ENCODE results near the gene SLC30A1. TPM values are rescaled to one million over a fixed set of nuclear protein-coding genes. Genes with fewer than 3 reads are reported as not detected.
A peak's percentile ranks its signal among the peaks of the same experiment; 100 is the strongest.

The SLC30A1 gene
- total and polyA plus RNA-seq, 11 donors = 2.8 to 29.2 (median 14.0) TPM

GRCh38 chr1:211606914-211607753, 28.2 kb upstream of the SLC30A1 start:
- H3K27ac ChIP-seq = peak overlapping the region in 6 of 12 donors; percentile 4 to 93 (median 34)
- intact Hi-C loops (cut with DNase I) = no loop called here
- H3K36me3 ChIP-seq = no peaks in the 10 kb centered on the region
- H3K4me3 ChIP-seq = peak overlapping the region in 7 of 12 donors; percentile 13 to 55 (median 21)
- ATAC-seq (peak in 3 of 4 donors; percentile 49 to 72 (median 61)), DNase-seq (peak in 3 of 5 donors; percentile 33 to 55 (median 41))
- no peaks in the 10 kb centered on the region for H3K9me3 ChIP-seq
- whole genome bisulfite sequencing, 4 donors = 75 to 83% (median 77%) methylated on average over 12 of the region's 12 CpGs
- H3K4me1 ChIP-seq = peaks cover 0 to 67% (median 4%) of the 10 kb centered on the region in 12 donors
- TF ChIP-seq, protein P1, sequence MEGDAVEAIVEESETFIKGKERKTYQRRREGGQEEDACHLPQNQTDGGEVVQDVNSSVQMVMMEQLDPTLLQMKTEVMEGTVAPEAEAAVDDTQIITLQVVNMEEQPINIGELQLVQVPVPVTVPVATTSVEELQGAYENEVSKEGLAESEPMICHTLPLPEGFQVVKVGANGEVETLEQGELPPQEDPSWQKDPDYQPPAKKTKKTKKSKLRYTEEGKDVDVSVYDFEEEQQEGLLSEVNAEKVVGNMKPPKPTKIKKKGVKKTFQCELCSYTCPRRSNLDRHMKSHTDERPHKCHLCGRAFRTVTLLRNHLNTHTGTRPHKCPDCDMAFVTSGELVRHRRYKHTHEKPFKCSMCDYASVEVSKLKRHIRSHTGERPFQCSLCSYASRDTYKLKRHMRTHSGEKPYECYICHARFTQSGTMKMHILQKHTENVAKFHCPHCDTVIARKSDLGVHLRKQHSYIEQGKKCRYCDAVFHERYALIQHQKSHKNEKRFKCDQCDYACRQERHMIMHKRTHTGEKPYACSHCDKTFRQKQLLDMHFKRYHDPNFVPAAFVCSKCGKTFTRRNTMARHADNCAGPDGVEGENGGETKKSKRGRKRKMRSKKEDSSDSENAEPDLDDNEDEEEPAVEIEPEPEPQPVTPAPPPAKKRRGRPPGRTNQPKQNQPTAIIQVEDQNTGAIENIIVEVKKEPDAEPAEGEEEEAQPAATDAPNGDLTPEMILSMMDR (IDR thresholded peaks at IDR 0.05) = no peak
- no peak for TF ChIP-seq POLR2A (IDR thresholded peaks at IDR 0.05)
- H3K27me3 ChIP-seq = no peaks in the 10 kb centered on the region

DNA sequence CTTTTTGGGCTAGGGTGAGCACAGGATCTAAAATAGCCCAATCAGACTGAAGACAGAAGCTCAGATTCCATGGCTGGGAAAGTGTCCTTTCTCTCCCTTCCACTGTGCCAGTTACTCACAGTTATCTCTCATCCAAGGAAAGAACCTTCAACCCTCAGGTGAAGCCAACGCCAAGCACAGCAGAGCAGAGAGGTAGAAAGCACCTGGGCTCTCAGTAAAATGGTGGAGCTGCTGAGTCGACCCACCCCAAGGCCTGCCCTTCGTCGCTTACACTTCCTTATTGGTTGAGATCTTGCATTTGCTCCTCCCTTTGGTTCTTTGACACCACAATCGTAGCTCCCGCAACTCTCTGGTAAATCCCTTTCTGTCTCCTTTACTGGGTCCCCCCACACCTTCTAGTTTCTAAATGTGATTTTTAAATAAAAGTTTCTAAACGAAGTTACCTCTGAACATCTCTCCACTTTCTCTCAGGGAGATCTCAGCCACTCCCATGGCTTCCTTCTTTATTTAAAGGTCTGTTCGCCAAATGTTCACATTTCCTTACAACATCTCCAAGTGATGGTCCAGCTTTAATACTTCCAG, 27.5 kb upstream of the SLC30A1 start:
- peak overlapping the region in 7 of 12 donors; percentile 13 to 55 (median 21) for H3K4me3 ChIP-seq
- H3K4me1 ChIP-seq = peaks cover 0 to 64% (median 2%) of the 10 kb centered on the region in 12 donors
- no peaks in the 10 kb centered on the region for H3K27me3 ChIP-seq
- H3K27ac ChIP-seq = peak overlapping the region in 6 of 12 donors; percentile 4 to 93 (median 34)
- no peaks in the 10 kb centered on the region for H3K9me3 ChIP-seq
- 82 to 89% (median 83%) methylated on average over 8 of the region's 8 CpGs for WGBS, 4 donors
- ATAC-seq = peak in 3 of 4 donors; percentile 17 to 50 (median 27)
- TF ChIP-seq POLR2A (IDR thresholded peaks at IDR 0.05) = no peak
- TF ChIP-seq, protein P1 (IDR thresholded peaks at IDR 0.05) = no peak
- intact Hi-C loops (cut with DNase I) = no loop called here
- H3K36me3 ChIP-seq = no peaks in the 10 kb centered on the region
- no peak for DNase-seq

DNA sequence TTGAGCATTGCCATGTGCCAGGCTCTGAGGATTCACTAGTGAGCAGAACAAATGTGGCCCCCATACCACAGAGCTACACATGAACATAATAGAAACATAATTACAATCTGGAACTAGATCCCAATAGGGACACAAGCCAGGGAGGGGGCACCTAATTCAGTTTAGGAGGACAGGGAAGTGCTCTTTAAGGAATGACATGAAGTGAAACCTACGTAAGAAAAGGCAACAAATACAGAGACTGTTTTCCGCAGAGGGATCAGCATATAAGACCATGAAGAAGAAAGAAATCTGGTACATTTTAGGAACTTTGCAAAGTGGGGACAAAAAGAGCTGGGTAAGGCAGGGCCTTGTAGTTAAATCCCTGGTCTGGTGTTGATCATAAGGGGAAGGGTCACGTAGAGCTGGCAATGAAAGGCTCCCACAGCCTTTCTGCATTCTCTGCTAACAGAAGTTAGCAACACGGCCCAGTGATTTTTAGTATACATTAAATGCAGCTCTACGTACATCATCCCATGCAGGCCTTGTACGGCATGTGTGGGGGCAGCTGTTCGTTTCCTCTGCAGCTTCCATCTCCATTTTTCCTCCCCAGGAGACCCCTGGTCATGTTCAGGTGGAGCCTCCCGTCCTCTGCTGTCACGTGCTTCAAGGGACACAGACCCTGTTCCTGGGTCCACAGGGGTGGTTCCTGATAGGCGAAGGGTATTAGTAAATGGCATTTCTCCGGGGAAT, 26.8 kb upstream of the SLC30A1 start:
- Histone ChIP-seq H3K27ac (peak overlapping the region in 4 of 12 donors; percentile 6 to 93 (median 40)), H3K36me3 (no peaks in the 10 kb centered on the region), H3K4me1 (peaks cover 0 to 58% (median 0%) of the 10 kb centered on the region in 12 donors), H3K27me3 (no peaks in the 10 kb centered on the region), H3K4me3 (peak overlapping the region in 6 of 12 donors; percentile 13 to 55 (median 26)), H3K9me3 (no peaks in the 10 kb centered on the region)
- peak in 1 of 4 donors; percentile 32 for ATAC-seq
- intact Hi-C loops (cut with DNase I) = no loop called here
- DNase-seq = no peak
- TF ChIP-seq POLR2A (IDR thresholded peaks at IDR 0.05) = no peak
- TF ChIP-seq, protein P1 (IDR thresholded peaks at IDR 0.05) = no peak
- 91 to 92% (median 92%) methylated on average over 11 of the region's 11 CpGs for WGBS, 4 donors
